SIG-M5 (cell line): ENCODE results near the gene FIBIN.
"Not testable (repeated sequence)": the region's sequence is repeated elsewhere in the genome, so short reads cannot be mapped to it uniquely, and the experiment has no call there.

Experiments
- DNase-seq: peaks from one replicate; lab custom pipeline; 2025; lab: John Stamatoyannopoulos, UW

The FIBIN gene

GRCh38 chr11:26993965-26994457 lies at the start of gene FIBIN:
TSS of gene FIBIN (plus strand) at chr11:26994112. CDS start at chr11:26994527, 415 bp downstream.
- no peak for DNase-seq

- DNase-seq, result no peak
Measured at GRCh38 chr11:26944866-26945664, 48.8 kb upstream of the FIBIN start.

GRCh38 chr11:26946257-26946716 lies 47.6 kb upstream of the FIBIN start:
- DNase-seq, result no peak

GRCh38 chr11:26947379-26947844 lies 46.5 kb upstream of the FIBIN start:
- no peak for DNase-seq

GRCh38 chr11:26947904-26948639 lies 45.8 kb upstream of the FIBIN start:
- no peak for DNase-seq

- no peak for DNase-seq
Measured at GRCh38 chr11:26948881-26949280, 45.0 kb upstream of the FIBIN start.

- DNase-seq, result no peak
Measured at GRCh38 chr11:26949846-26950245, 44.1 kb upstream of the FIBIN start.

- no peak for DNase-seq
Measured at GRCh38 chr11:26950260-26950719, 43.6 kb upstream of the FIBIN start.

GRCh38 chr11:26951809-26952515 lies 42.0 kb upstream of the FIBIN start:
- no peak for DNase-seq

GRCh38 chr11:26953770-26954392 lies 40.0 kb upstream of the FIBIN start:
- DNase-seq, result no peak

GRCh38 chr11:26958005-26958701 lies 35.8 kb upstream of the FIBIN start:
- DNase-seq, result no peak

- DNase-seq, result no peak
Measured at GRCh38 chr11:26958702-26959049, 35.2 kb upstream of the FIBIN start.

GRCh38 chr11:26960281-26960680 lies 33.6 kb upstream of the FIBIN start:
- DNase-seq, result no peak

- DNase-seq, result no peak
Measured at GRCh38 chr11:26963764-26964163, 30.1 kb upstream of the FIBIN start.

GRCh38 chr11:26964339-26964738 lies 29.6 kb upstream of the FIBIN start:
- DNase-seq, result no peak

GRCh38 chr11:26964847-26965485 lies 28.9 kb upstream of the FIBIN start:
- not testable (repeated sequence) for DNase-seq

- no peak for DNase-seq
Measured at GRCh38 chr11:26971961-26972360, 22.0 kb upstream of the FIBIN start.

- no peak for DNase-seq
Measured at GRCh38 chr11:26974069-26974783, 19.7 kb upstream of the FIBIN start.

GRCh38 chr11:26974996-26975395 lies 18.9 kb upstream of the FIBIN start:
- no peak for DNase-seq

GRCh38 chr11:26976389-26976788 lies 17.5 kb upstream of the FIBIN start:
- no peak for DNase-seq
